Suprapubic skin (tissue), 3 donors: ENCODE results near the gene IGF2R.

ENCODE experiments used
- EP300 ChIP-seq: sonication (generic); formaldehyde crosslinking; IDR thresholded peaks from one replicate; pipeline ENCODE4 v1.6.1; 2017; ENCODE audit warnings: antibody characterized with exemption
- POLR2A ChIP-seq, 2 donors: fragments of 450-650 bp; IDR thresholded peaks; one replicate each; pipeline ENCODE4 v1.6.1; 2017; ENCODE audit warnings: antibody characterized with exemption in 2 of 2, mild to moderate bottlenecking in 2 of 2, moderate library complexity in 2 of 2
- TF ChIP-seq, protein P1 (sequence below), 2 donors: fragments of 200-600 bp in 1 of 2; fragments of 450-650 bp in 1 of 2; sonication (generic) in 1 of 2; IDR thresholded peaks; one replicate each; pipeline ENCODE4 v1.5.1; 2016 to 2019; ENCODE audit warnings: antibody characterized with exemption in 2 of 2, mild to moderate bottlenecking in 1 of 2, moderate library complexity in 1 of 2

DNA sequence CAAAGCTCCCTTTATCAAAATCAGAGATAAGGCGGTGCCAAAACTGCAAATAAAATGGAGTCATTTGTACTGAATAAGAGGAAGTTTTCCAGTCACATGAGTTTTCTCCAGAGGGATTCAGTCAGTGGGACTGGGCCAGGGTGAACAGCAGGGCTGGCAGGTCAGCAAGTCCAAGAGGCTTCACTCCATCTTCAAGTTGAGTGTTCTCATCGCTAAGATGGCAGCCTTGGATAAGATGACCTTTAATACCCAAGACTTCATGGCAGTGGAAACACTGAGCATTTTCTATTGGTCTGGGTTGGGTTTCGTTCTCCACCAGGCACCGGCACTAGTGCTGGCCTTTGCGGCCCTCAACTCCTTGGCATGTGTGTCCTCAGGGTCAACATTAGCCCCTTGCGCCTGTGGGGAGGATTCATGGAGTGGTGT lies 29.3 kb upstream of the IGF2R start:
- TF ChIP-seq, protein P1, sequence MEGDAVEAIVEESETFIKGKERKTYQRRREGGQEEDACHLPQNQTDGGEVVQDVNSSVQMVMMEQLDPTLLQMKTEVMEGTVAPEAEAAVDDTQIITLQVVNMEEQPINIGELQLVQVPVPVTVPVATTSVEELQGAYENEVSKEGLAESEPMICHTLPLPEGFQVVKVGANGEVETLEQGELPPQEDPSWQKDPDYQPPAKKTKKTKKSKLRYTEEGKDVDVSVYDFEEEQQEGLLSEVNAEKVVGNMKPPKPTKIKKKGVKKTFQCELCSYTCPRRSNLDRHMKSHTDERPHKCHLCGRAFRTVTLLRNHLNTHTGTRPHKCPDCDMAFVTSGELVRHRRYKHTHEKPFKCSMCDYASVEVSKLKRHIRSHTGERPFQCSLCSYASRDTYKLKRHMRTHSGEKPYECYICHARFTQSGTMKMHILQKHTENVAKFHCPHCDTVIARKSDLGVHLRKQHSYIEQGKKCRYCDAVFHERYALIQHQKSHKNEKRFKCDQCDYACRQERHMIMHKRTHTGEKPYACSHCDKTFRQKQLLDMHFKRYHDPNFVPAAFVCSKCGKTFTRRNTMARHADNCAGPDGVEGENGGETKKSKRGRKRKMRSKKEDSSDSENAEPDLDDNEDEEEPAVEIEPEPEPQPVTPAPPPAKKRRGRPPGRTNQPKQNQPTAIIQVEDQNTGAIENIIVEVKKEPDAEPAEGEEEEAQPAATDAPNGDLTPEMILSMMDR (IDR thresholded peaks at IDR 0.05) = no peak
- TF ChIP-seq EP300 = no peak
- no peak for TF ChIP-seq POLR2A (IDR thresholded peaks at IDR 0.05)
